Measurements from ENCODE around the gene OXLD1. TPM values are rescaled to one million over a fixed set of nuclear protein-coding genes. Genes with fewer than 3 reads are reported as not detected.

The OXLD1 gene
- polyA plus RNA-seq, 1 of the 3 experiments (the other 2 are of a cell fraction): 103 TPM

- Histone ChIP-seq H3K36me3 (replicated peaks in 1 of 2; ENCODE audit: control insufficient read depth in 1 of 2, insufficient read depth in 2 of 2, low read length in 1 of 2) (peaks cover 37 to 55% of the 10 kb centered on the region in 2 experiments), H3K27me3 (ENCODE audit: insufficient read depth) (no peaks in the 10 kb centered on the region), H2AFZ (ENCODE audit: low read depth) (no peak overlapping the region), H3K4me1 (ENCODE audit: control insufficient read depth in 1 of 2, insufficient read depth in 2 of 2, low read depth in 1 of 2, low read length in 1 of 2) (peaks cover 4 to 5% of the 10 kb centered on the region in 2 experiments; a peak in 3 of 4 replicates), H3K27ac (ENCODE audit: low read depth in 2 of 2, low read length in 1 of 2) (no peak overlapping the region), H3K9ac (no peak overlapping the region), H3K4me3 (ENCODE audit: low read depth in 2 of 2, low read length in 1 of 2) (no peak overlapping the region), H3K79me2 (ENCODE audit: insufficient read depth) (peaks cover 45% of the 10 kb centered on the region), H3K4me2 (no peak overlapping the region), H3F3A (replicated peaks; ENCODE audit: insufficient read depth) (peaks cover 27% of the 10 kb centered on the region), H3K9me3 (no peaks in the 10 kb centered on the region), H3K9me2 (no peaks in the 10 kb centered on the region), H4K20me1 (ENCODE audit: insufficient read depth) (peaks cover 5% of the 10 kb centered on the region; the same call in 1 of the 2 replicates)
- TF ChIP-seq RXRA (IDR thresholded peaks at IDR 0.05; ENCODE audit: borderline replicate concordance, low read depth) (no peak), MEF2A (IDR thresholded peaks at IDR 0.05; ENCODE audit: borderline replicate concordance, low read depth) (no peak), GATA2 (CRISPR knock-in tag; IDR thresholded peaks at IDR 0.05) (no peak), TEAD4 (IDR thresholded peaks at IDR 0.05; ENCODE audit: borderline replicate concordance, insufficient read depth) (no peak), SMC3 (IDR thresholded peaks at IDR 0.05; ENCODE audit: low read depth, low read length) (no peak), CTCF (IDR thresholded peaks at IDR 0.05) (no peak), GABPA (IDR thresholded peaks at IDR 0.05; ENCODE audit: low read depth) (no peak), YY1 (IDR thresholded peaks at IDR 0.05; ENCODE audit: low read depth) (no peak), ELF1 (IDR thresholded peaks at IDR 0.05) (no peak), POLR2AphosphoS5 (IDR thresholded peaks at IDR 0.05; ENCODE audit: low read depth, low read length) (no peak), MXI1 (IDR thresholded peaks at IDR 0.05; ENCODE audit: low read depth, low read length) (no peak), CHD2 (IDR thresholded peaks at IDR 0.05; ENCODE audit: low read length, partially characterized antibody) (no peak), IRF3 (IDR thresholded peaks at IDR 0.05; ENCODE audit: low read depth, low read length) (no peak), FOXM1 (IDR thresholded peaks at IDR 0.05; ENCODE audit: low read depth) (no peak), RFX5 (IDR thresholded peaks at IDR 0.05; ENCODE audit: low read length) (no peak), NRF1 (IDR thresholded peaks at IDR 0.05; ENCODE audit: low read depth, low read length) (no peak), RCOR1 (IDR thresholded peaks at IDR 0.05; ENCODE audit: low read length) (no peak), TCF12 (IDR thresholded peaks at IDR 0.05) (no peak), TAF1 (IDR thresholded peaks at IDR 0.05; ENCODE audit: borderline replicate concordance, low read depth, low read length) (no peak), NFIC (IDR thresholded peaks at IDR 0.05; ENCODE audit: borderline replicate concordance) (no peak)
- ChIA-PET POLR2A (no interaction called here), CTCF (interaction anchor here (1.7 to 2.3 kb wide), 3 partner anchors 9 to 72 kb away, joined by 4 to 8 read pairs (median 5); no protein-coding TSS in a partner anchor)
- no peak for DNase-seq
- 95% methylated on average over 15 of the region's 16 CpGs for WGBS (ENCODE audit: low lambda C conversion rate)
These were observed 6.5 kb upstream of the OXLD1 start for GRCh38 chr17:81672954-81673353.
